Fibroblast of skin of scalp (primary cell): ENCODE measurements around the gene SLC7A10. TPM values are rescaled to one million over a fixed set of nuclear protein-coding genes. Genes with fewer than 3 reads are reported as not detected.

Experiments used
- DNase-seq: peaks from one replicate; pipeline ENCODE4 v3.0.0-alpha.2; 2013
- polyA plus RNA-seq, 2 experiments: library from polyadenylated mRNA; unstranded; fragments of 120-200 nt; gene quantifications; one replicate each; pipeline ENCODE4 v1.2.1, GENCODE V29; 2013; ENCODE audit not compliant: insufficient read length in 2 of 2

SLC7A10 gene
- 0.14 TPM for polyA plus RNA-seq (2013, experiment 1 of 2; ENCODE audit: insufficient read length)
- 0.65 TPM for polyA plus RNA-seq (2013, experiment 2 of 2; ENCODE audit: insufficient read length)

GRCh38 chr19:33225458-33225926 lies at the start of gene SLC7A10:
TSS of gene SLC7A10 (minus strand) at chr19:33225850. CDS start at chr19:33225703, 147 bp downstream.
- no peak for DNase-seq

- no peak for DNase-seq
Observed at GRCh38 chr19:33274663-33275558, 49.3 kb upstream of the SLC7A10 start.

GRCh38 chr19:33273881-33274662 lies 48.4 kb upstream of the SLC7A10 start:
- peak; percentile 92 for DNase-seq

GRCh38 chr19:33273065-33273736 lies 47.6 kb upstream of the SLC7A10 start:
- DNase-seq, result no peak

GRCh38 chr19:33271246-33272021 lies 45.8 kb upstream of the SLC7A10 start:
- DNase-seq, result no peak

GRCh38 chr19:33270769-33271168 lies 45.1 kb upstream of the SLC7A10 start:
- no peak for DNase-seq

GRCh38 chr19:33269016-33269415 lies 43.4 kb upstream of the SLC7A10 start:
- DNase-seq, result no peak

GRCh38 chr19:33268162-33268991 lies 42.7 kb upstream of the SLC7A10 start:
- no peak for DNase-seq

- no peak for DNase-seq
Observed at GRCh38 chr19:33267706-33268105, 42.1 kb upstream of the SLC7A10 start.

GRCh38 chr19:33266974-33267484 lies 41.4 kb upstream of the SLC7A10 start:
- no peak for DNase-seq

- DNase-seq, result no peak
Observed at GRCh38 chr19:33264881-33265445, 39.3 kb upstream of the SLC7A10 start.

- DNase-seq, result no peak
Observed at GRCh38 chr19:33263325-33264023, 37.8 kb upstream of the SLC7A10 start.

- DNase-seq, result no peak
Observed at GRCh38 chr19:33261511-33262189, 36.0 kb upstream of the SLC7A10 start.

- no peak for DNase-seq
Observed at GRCh38 chr19:33260628-33261418, 35.2 kb upstream of the SLC7A10 start.

GRCh38 chr19:33259539-33259938 lies 33.9 kb upstream of the SLC7A10 start:
- no peak for DNase-seq

GRCh38 chr19:33257828-33258227 lies 32.2 kb upstream of the SLC7A10 start:
- DNase-seq, result no peak

GRCh38 chr19:33256261-33256660 lies 30.6 kb upstream of the SLC7A10 start:
- DNase-seq, result no peak

GRCh38 chr19:33255781-33256180 lies 30.1 kb upstream of the SLC7A10 start:
- DNase-seq, result no peak
